Measurements from ENCODE around the gene IQCH. TPM values are rescaled to one million over a fixed set of nuclear protein-coding genes. Genes with fewer than 3 reads are reported as not detected.

The IQCH gene
- total and polyA plus RNA-seq, 2 of the 4 experiments (the other 2 are of a cell fraction): 0.60 to 2.5 TPM

- no peak overlapping the region for H2BK5ac ChIP-seq (ENCODE audit: low read depth, low read length, poor library complexity, severe bottlenecking)
Observed at GRCh38 chr15:67340630-67341029, 86.0 kb downstream of the IQCH start.

More at GRCh38 chr15:67340630-67341029, 86.0 kb downstream of the IQCH start:
- no peaks in the 10 kb centered on the region; the same call in 1 of the 2 replicates for H3K9me3 ChIP-seq (ENCODE audit: control insufficient read depth, insufficient read depth, low read length)
- H3K36me3 ChIP-seq (ENCODE audit: control insufficient read depth, insufficient read depth, low read length): no peaks in the 10 kb centered on the region
- no peaks in the 10 kb centered on the region for H3K4me1 ChIP-seq (ENCODE audit: control insufficient read depth, insufficient read depth, low read length)
- no peak overlapping the region for H2AK5ac ChIP-seq (ENCODE audit: low read depth, low read length)
- H2BK15ac ChIP-seq (ENCODE audit: low read depth, low read length): no peak overlapping the region
- ChIA-PET CTCF (no interaction called here), POLR2A (ENCODE audit: unreplicated experiment) (no interaction called here)
- no peak overlapping the region for H3K23ac ChIP-seq (ENCODE audit: low read depth, low read length)
- BruUV-seq (replicated peaks): no TSS peak
- H3K4me2 ChIP-seq (ENCODE audit: low read depth, low read length): no peak overlapping the region
- H4K5ac ChIP-seq (ENCODE audit: low read depth, low read length): no peak overlapping the region
- WGBS, 2 experiments (ENCODE audit: extremely low coverage in 2 of 2, insufficient read length in 1 of 2): 40% methylated on average over 1 of the region's 4 CpGs; no CpG with 5 or more reads in 1 of the 2 experiments
- intact Hi-C loops (cut with micrococcal nuclease): no loop called here
- H3K27ac ChIP-seq (ENCODE audit: insufficient read depth, low read length): no peak overlapping the region
- no peak overlapping the region for H2AK9ac ChIP-seq (replicated peaks; ENCODE audit: low read depth, low read length, poor library complexity)
- TF ChIP-seq MAZ (IDR thresholded peaks at IDR 0.05; ENCODE audit: borderline replicate concordance, low read depth, low read length) (no peak), MXI1 (IDR thresholded peaks at IDR 0.05; ENCODE audit: borderline replicate concordance, low read depth, low read length) (no peak), POLR2A (IDR thresholded peaks at IDR 0.05; ENCODE audit: low read depth, low read length) (no peak), USF2 (IDR thresholded peaks at IDR 0.05; ENCODE audit: low read depth, low read length) (no peak), MAFK (IDR thresholded peaks at IDR 0.05; ENCODE audit: low read depth, low read length) (no peak), CTCF (conservative IDR thresholded peaks at IDR 0.05; ENCODE audit: low read depth, low read length) (no peak), SMC3 (IDR thresholded peaks at IDR 0.05; ENCODE audit: low read depth, low read length) (no peak)
- H2BK20ac ChIP-seq (ENCODE audit: low read depth, low read length): no peak overlapping the region
- no peak overlapping the region for H3K14ac ChIP-seq (replicated peaks; ENCODE audit: low read depth, low read length)
- no peak overlapping the region for H2AFZ ChIP-seq (replicated peaks; ENCODE audit: low read length, poor library complexity)
- H3K79me1 ChIP-seq (ENCODE audit: low read depth in 1 of 2, low read length in 2 of 2): no peaks in the 10 kb centered on the region
- dilution Hi-C loops (cut with HindIII; ENCODE audit: low sequenced_read_pairs, unreplicated experiment): no loop called here
- peaks cover 5% of the 10 kb centered on the region for H3K27me3 ChIP-seq (ENCODE audit: control insufficient read depth, insufficient read depth, low read length)
- H4K91ac ChIP-seq (ENCODE audit: insufficient read depth, low read depth, low read length): no peak overlapping the region
- DNase-seq (no peak), ATAC-seq (ENCODE audit: low read depth) (no peak)
- in situ Hi-C loops (cut with MboI; ENCODE audit: low sequenced_read_pairs): no loop called here
- no peak overlapping the region for H3K9ac ChIP-seq (ENCODE audit: low read depth, low read length)
- H4K20me1 ChIP-seq (ENCODE audit: insufficient read depth, low read length): no peaks in the 10 kb centered on the region
- H3K4ac ChIP-seq (ENCODE audit: low read depth, low read length): no peak overlapping the region
- H3K4me3 ChIP-seq (ENCODE audit: insufficient read depth, low read depth, low read length): no peak overlapping the region
- H3K18ac ChIP-seq (ENCODE audit: low read depth, low read length): no peak overlapping the region
- no peak overlapping the region for H2BK120ac ChIP-seq (ENCODE audit: low read depth, low read length)
- no peak overlapping the region for H3K56ac ChIP-seq (ENCODE audit: extremely low read depth, insufficient read depth, low read length)
- no peak overlapping the region for H4K8ac ChIP-seq (ENCODE audit: low read depth in 2 of 2, low read length in 2 of 2)
- H3K9me1 ChIP-seq (ENCODE audit: insufficient read depth, low read length): no peaks in the 10 kb centered on the region
